Measurements from ENCODE around the gene STEEP1.
"Not testable (repeated sequence)": the region's sequence is repeated elsewhere in the genome, so short reads cannot be mapped to it uniquely, and the experiment has no call there.

STEEP1 gene

DNA sequence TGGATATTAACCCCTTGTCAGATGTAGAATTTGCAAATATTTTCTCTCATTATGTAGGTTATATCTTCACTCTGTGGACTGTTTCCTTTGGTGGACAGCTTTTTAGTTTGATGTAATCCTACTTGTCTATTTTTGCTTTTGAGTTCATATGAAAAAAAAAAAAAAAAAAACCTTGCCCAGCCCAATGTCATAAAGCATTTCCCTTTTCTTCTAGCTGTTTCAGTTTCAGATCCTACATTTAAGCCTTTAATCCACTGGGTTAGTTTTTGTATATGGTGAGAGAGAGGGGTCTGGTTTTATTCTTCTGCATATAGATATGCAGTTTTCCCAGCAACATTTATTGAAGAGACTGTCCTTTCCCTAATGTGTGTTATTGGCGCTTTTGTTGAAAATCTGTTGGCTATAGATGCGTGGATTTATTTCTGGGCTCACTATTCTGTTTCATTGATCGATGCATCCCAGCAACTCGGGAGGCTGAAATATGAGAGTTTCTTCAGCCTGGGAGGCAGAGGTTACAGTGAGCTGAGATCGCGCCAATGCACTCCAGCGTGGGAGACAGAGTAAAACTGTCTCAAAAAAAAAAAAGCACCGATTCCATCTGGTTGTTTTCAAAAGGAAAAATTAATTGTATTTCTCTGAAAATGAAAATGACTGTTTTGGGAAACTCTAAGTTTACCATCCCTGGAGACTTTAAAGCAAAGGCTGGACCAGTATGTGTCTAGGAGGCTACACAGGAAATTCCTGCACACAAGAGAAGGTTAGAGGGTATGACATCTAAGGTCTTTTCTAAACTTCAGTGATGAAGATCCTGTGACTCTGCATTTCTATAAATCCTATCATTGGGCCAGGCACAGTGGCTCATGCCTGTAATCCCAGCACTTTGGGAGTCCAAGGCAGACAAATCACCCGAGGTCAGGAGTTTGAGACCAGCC, 35.6 kb downstream of the STEEP1 start:
- DNase-seq (ENCODE audit: low spot score): no peak

DNA sequence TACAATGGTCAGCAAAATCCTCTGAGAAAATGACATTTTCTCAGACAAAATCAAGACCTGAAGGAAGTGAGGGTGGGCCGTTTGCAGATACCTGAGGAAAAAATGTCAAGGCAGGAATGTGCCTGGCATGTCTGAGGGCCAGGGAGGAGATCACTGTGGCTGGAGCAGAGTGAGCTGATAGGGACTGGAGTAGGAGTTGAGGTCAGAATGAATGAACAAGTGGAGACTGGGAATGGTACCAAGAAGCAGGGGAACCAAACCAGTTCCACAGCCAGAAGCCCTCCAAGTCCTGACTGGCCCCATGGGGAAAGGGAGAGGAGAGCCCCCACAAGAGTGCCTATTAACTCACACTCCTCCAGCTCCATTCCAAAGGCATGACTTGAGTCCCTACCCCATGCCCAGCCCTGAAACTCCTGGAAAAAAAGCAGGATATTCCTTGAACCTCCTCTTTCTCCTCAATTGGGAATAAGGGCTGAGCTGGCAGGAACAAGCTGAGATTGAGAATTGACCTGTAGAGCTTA, 41.5 kb downstream of the STEEP1 start:
- DNase-seq (ENCODE audit: low spot score): no peak

DNA sequence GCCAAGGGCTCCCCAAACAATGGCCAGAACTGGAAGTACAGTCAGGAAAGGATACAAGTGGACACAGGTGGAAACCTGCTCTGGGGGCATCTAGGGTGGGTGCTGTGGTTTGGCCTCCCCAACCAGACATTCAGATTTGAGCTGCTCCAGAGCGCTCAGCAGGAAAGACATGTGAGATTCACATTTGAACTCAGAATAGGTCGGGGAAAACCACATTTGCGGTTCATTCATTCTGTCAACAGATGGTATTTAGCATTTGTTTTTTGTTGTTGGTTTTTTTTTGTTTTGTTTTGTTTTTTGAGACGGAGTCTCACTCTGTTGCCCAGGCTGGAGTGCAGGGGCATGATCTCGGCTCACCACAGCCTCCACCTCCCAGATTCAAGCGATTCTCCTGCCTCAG, 44.0 kb downstream of the STEEP1 start:
- DNase-seq (ENCODE audit: low spot score): no peak

DNA sequence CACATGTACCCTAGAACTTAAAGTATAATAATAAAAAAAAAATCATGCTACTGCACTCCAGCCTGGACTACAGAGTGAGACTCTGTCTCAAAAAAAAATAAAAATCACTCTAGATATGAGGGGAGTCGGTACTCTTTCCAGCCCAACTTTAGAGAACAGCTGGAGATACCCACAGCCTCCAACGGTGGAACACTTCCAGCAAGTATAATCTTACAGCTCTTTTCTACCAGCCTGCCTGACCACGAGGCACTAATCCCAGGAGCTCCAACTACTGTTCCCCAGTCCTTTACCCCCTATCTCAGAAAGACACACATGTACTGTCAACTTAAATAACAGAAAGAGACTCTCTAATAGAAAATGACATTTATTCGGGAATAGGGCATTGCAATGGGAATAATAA, 46.8 kb downstream of the STEEP1 start:
- no peak for DNase-seq (ENCODE audit: low spot score)

DNA sequence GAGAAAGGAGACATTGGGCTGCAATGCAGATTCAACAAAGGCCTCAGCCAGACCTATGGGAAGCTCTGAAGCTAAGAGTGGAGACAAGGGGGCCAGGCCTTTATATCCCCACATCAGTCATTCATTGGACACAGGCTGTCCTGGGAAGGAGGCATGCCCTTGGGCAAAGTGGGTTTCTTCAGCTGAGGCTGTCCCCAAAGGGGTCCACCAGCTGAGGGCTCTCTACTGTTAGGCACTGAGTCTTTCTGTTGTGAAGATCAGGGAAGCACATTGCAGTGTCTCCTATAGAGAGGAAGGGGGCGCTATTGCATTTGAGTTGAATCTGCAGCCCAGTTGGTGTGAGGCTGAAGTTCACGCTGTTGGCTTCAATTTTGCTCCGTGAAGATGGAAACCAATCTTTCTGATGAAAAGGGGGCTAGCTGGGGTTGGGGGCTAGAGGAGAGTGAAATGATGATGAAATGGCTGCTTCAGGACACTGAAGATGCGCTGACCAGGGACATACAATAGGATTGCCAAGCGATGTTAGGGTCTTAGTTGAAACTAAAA, 49.0 kb downstream of the STEEP1 start:
- peak; percentile 49 for DNase-seq (ENCODE audit: low spot score)

DNA sequence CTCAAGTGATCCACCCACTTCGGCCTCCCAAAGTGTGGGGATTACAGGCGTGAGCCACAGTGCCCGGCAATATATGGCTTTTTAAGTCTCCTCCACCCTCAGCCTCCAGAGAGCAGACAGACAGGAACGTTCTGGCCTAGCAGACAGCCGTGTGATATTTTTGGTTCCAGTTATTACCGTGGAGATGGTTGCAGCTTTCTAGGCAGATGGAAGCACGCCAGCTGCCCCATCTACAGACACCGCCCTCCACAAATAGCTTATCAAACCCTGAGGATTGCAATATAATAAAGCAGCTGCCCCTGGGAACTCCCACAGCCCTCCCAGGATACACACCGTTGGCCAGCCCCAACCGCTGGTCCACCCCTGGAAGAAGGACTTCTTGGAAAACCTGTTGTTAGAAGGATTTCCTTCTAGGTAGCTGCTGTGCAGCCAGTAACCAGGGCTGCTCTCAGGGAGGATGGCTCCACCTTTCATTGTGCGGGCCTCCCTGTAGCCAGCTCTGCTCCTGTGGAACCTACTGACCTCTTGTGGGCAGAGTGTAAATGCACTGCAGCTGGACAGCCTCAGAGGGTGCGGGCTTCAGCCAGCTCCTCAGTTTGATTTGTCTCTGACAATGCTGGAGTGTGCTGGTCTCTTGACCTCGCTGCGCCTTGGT, 52.9 kb downstream of the STEEP1 start:
- DNase-seq (ENCODE audit: low spot score): peak; percentile 70

DNA sequence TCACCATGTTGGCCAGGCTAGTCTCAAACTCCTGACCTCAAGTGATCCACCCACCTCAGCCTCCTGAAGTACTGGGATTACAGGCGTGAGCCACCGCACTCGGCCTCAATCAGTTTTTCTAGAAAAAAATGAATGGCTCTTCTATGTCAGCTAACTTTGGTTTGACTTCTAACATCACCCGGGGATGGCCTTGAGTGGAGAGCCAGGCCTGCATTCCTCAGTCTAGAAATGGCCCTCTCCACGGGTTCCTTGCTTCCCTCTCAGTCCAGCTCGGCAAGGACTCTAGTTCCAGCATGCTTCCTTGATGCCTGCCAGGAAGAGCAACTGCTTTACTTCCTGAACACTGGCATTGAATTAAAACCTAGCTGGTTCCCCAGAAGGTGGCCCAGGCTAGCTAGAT, 58.0 kb downstream of the STEEP1 start:
- no peak for DNase-seq (ENCODE audit: low spot score)

DNA sequence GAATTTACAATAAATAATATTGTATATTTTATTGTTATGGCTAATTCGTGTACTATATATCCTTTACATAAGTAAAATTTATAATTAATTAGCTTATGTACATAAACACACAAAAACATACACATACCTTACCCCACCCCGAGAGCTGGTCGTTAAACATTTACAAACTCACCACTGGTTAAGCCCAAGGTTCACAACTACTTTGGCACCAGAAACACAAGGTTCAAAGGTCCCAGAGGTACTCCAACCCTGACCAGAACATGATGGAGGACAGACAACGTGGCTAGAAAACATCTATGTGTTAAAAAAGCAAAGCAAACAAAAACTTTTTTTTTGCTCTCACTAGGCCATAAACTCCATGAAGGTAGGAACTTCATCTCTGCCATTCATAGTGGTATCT, 59.3 kb downstream of the STEEP1 start:
- DNase-seq (ENCODE audit: low spot score): no peak

DNA sequence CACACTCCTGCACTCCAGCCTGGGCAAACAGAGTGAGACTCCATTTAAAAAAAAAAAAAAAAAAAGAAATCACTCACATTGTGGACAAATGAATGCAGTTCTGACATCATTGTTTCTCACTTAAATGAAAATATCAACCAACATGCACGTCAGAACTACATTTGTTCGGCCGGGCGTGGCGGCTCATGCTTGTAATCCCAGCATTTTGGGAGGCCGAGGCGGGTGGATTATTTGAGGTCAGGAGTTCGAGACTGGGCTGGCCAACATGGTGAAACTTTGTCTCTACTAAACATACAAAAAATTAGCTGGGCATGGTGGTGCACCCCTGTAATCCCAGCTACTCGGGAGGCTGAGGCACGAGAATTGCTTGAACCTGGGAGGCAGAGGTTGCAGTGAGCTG, 60.1 kb downstream of the STEEP1 start:
- not testable (repeated sequence) for DNase-seq (ENCODE audit: low spot score)

DNA sequence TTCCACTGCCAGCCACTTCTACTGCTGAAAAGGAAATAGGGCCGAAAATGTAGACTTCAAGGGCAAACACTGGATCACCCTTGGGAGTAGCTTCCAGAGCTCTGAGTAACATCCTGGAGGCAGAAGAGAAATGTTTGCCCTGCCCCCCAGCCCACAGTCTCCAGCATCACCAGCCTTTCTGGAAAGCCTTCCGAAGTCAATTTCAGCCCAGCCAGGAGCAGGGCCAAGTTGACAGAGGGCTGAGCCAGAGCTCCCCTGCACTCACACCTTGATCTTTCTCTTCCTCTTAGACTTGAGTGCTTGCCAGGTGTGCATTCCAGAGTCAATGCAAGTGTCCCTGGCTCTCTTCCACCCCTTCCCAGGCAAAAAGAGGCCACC, 61.7 kb downstream of the STEEP1 start:
- DNase-seq (ENCODE audit: low spot score): no peak

DNA sequence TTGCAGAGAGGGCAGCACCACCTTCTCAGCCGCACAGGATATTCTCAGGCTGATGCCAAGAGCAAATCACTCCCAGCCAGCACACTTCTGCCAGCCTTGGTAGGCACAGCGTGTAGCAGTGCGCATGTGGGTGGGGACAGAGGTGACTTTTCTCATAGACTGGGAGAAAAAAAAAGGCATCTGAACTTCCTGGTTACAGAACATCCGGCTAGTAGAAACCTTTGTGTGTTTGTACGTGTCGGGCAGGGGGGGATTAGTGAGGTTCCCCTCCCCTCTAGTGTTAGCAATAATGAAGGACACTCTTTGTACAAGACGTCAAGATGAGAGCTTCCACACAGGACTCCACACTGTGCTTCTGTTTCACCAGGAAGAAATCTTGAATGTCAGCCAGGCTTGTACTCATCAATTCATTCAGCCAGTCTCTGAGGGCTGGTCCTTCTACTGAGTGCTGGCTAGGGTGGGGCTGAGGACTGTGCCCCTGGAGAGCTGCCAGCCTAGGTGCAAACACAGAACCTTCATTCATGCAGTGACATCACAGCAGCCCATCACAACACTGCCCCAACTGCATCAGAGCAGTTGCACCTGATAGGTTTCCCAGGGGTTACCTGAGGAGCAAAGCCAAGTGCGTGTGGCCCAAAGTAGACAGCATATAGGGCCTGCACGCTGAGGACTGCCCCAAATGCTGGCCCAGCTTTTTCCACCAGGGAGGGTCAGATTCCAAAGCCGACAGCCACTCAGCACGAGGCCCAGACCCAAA, 62.3 kb downstream of the STEEP1 start:
- no peak for DNase-seq (ENCODE audit: low spot score)

DNA sequence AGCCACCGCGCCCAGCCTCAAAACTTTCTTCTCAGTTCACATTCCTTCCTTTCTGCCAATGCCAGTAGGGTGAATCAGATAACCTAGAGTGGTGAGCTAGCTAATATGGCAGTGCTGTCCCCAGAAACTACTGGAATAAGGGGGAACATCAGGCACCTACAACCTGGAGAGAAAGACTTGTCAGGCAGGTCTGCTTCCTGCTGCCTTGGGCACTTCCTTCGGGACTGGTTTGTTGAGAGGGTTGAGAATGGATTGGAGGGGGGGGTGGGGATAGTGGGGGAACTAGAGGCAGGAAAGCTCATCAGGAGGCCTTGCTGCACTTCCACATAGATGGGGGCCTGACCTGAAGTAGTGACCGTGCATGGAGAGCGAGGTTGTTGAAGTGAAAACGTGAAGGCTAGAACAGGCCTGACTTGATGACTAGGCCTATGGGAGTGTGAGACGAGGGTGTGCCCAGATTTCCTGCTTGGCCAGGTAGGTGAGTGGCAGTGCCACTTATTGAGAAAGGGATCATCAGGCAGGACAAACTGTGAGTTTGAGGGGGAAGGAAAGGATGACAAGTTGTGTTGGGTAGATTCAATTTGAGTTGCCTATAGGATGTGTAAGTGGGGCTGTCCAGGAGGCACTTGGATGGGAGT, 63.6 kb downstream of the STEEP1 start:
- DNase-seq (ENCODE audit: low spot score): no peak

DNA sequence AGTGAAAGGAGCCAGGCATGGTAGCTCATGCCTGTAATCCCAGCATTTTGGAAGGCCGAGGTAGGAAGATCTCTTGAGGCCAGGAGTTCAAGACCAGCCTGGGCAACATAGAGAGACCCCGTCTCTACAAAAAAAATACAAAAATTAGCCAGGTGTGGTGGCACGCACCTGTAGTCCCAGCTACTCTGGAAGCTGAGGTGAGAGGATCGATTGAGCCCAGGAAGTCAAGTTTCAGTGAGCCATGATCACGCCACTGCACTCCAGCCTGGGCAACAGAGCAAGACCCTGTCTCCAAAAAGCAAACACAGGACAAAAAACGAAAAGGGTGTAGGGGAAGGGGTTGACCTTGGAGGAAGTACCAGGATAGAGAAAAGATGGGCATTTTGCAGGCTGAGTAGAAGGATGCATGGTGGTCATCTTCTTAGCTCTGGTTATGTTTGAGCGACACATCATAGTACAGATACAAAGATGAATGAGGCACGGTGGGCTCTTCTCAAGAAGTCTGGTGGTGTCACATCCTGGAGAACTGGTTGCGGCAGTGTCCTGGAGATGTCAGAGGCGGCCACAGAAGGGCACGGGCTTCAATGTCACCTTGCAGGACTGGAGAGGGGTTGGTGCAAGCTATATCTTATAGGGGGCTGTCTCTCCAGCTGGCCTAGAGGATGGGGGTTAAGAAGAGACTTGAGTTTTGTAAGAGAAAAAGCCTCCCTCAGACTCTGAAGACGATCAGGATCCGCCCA, 65.0 kb downstream of the STEEP1 start:
- DNase-seq (ENCODE audit: low spot score): no peak

DNA sequence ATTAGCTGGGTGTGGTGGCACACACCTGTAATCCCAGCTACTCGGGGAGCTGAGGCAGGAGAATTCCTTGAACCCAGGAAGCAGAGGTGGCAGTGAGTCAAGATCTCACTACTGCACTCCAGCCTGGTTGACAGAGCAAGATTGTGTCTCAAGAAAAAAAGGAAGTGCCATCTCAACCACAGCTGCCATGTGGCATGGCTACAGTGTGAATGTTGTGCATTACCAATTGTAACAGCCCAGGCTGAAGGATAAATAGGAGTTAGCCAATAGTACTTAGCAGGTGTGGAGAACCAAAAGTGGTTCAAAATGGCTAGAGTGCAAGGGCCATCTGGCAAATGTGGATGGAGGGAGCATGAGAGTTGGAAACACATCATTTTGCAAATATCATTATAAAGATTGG, 68.0 kb downstream of the STEEP1 start:
- DNase-seq (ENCODE audit: low spot score): no peak

DNA sequence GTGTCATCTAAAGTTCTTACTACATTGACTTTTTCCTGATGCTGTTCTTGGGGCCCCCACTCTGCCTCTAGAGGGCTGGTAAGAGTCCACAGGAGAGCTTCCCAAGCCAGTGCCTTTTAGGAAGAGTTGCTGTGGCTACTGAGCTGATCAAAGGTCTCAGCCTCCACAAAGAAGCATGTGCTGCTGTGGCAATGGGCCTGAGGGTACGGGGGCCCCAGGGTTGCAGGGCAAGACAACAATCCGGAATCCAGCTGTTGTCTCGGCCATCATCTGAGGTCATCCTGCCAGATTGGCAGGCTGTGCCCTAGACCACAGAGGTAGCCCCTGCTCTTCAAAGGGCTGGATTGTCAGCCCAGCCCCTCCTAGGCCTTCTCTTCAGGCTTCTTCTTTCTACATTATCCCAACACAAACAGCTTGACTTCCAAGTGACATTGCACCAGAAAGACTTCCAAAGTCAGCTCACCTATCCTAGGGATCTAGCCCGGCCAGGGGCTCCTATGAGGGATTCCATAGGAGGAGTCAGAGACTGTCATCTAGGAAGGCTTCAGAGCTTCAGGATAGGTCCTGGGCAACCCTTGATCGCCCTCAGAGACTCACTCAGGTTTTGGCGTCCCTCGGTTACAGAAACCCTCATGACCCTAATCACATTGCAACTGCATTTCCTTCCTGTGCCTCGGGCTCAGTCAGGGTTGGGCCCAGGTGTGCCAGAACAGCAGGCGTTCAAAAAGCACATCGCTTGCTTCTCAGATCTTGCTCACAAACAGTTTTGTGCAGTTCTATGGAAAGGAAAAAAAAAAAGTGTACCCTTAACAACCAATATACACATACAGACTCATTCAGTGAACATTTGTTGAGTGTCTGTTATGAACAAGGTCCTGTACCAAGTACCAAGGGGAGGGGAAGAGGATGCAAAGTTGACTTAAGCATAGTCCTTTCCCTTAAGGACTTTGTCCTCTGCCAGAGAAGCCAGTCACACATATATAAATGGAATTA, 69.2 kb downstream of the STEEP1 start:
- DNase-seq (ENCODE audit: low spot score): no peak

DNA sequence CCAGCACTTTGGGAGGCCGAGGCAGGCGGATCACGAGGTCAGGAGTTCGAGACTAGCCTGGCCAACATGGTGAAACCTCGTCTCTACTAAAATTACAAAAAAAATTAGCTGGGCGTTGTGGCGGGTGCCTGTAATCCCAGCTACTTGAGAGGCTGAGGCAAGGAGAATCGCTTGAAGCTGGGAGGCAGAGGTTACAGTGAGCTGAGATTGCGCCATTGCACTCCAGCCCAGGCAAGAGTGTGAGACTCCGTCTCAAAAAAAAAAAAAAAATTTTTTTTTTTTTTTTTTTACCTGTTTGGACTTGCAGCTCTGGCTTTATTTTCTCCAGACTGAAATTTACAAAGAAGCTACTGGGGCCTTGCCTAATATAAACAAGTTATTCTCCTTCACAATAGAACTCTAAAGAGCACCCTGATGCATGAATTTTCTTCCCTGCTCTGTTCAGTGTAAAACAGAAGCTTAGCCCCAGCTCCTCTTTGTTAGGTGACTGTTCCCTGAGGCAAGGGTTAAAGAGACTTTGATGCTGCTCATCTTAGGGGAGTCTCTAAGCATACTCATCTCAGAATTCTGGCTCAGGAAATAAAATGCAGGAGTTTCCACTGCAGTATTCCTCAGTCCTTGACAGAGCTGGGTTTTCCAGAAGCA, 71.2 kb downstream of the STEEP1 start:
- not testable (repeated sequence) for DNase-seq (ENCODE audit: low spot score)

DNA sequence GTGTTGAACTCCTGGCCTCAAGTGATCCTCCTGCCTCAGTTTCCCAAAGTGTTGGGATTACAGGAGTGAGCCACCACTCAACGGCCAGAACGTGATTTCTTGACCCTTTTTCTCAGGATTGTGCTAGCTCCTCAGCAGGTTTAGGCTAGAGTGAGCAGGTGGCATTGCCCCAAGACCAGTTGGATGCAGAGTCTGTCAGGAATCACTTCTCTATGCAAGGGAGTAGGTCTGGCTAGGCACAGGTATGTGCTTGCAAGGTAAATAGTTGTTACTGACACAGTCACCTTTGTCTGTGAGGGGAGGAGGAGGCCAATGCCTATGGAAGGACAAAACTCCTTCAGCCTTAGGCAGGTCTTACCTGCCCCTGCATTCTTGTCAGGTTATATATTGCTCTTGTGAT, 72.7 kb downstream of the STEEP1 start:
- no peak for DNase-seq (ENCODE audit: low spot score)

DNA sequence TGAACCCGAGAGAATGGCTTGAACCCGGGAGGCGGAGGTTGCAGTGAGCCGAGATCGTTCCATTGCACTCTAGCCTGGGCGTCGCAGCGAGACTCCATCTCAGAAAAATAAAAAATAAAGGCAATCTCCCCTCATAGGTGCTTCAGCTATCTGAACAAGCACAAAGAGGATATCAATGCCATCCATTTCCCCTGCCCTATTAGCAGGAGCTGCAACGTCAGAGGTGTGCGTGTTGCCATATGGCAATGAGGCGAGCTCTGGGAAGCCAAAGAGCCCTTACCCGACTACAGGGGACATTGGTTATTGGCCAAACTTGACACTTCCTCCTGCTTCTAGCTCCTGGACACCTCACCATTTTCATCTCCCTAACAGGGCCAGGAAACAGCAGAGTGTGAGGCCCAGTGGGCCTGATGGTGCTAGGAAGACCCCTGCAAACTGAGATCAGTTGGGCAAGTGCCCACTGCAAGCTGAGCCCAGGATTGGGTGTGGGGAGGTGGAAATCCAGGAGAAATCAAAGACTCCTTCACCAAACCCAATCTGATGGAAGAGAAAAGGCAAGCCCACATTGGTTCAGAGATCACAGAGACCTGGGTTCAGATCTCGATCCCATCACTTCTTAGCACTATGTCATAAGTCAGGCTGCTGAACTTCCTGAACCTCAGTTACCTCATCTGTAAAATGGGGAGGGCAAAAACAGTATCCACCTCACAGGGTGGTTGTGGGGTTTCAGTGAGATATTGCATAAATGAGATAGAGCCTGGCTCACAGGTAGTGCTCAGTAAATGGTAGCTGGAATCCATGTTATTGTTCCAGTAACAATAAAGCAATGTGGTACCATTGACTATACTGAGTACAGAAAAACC, 75.8 kb downstream of the STEEP1 start:
- DNase-seq (ENCODE audit: low spot score): no peak
